Osteoblast (primary cell): ENCODE data around the gene MRPS15. TPM values are rescaled to one million over a fixed set of nuclear protein-coding genes. Genes with fewer than 3 reads are reported as not detected.
A peak's percentile ranks its signal among the peaks of the same experiment; 100 is the strongest.

Experiments
- DNase-seq: peaks from one replicate; pipeline ENCODE4 v3.0.0; 2011; ENCODE audit warnings: low spot score, mixed read lengths; ENCODE audit not compliant: insufficient read length; ENCODE audit errors: missing footprints
- H2AFZ ChIP-seq: 2 replicates; pipeline ENCODE4 v1.6.0; 2011; ENCODE audit warnings: mild to moderate bottlenecking, low read length
- H3K27ac ChIP-seq: 2 replicates; pipeline ENCODE4 v1.5.1; 2011; ENCODE audit warnings: mild to moderate bottlenecking, low read depth, low read length, moderate library complexity
- H3K27me3 ChIP-seq: 2 replicates; pipeline ENCODE4 v1.6.0; 2012; ENCODE audit warnings: mild to moderate bottlenecking, control low read depth, inconsistent platforms, low read length, moderate library complexity; ENCODE audit not compliant: insufficient read depth
- H3K36me3 ChIP-seq: 2 replicates; pipeline ENCODE4 v1.5.1; 2011; ENCODE audit warnings: mild to moderate bottlenecking, low read length, control low read depth, moderate library complexity; ENCODE audit not compliant: insufficient read depth
- H3K4me1 ChIP-seq: 2 replicates; pipeline ENCODE4 v1.5.1; 2011; ENCODE audit warnings: mild to moderate bottlenecking, low read length, control low read depth, moderate library complexity; ENCODE audit not compliant: insufficient read depth
- H3K4me2 ChIP-seq: 2 replicates; pipeline ENCODE4 v1.6.0; 2011; ENCODE audit warnings: mild to moderate bottlenecking, low read length; ENCODE audit not compliant: insufficient read depth
- H3K4me3 ChIP-seq: fragments of 200-600 bp; sonication (generic); 3 replicates; pipeline ENCODE4 v1.5.1; 2012; ENCODE audit warnings: mild to moderate bottlenecking, low read length, inconsistent platforms; ENCODE audit not compliant: insufficient read depth
- H3K79me2 ChIP-seq: 2 replicates; pipeline ENCODE4 v1.6.0; 2012; ENCODE audit warnings: mild to moderate bottlenecking, low read length, control low read depth, inconsistent platforms; ENCODE audit not compliant: insufficient read depth
- H3K9me3 ChIP-seq: 2 replicates; pipeline ENCODE4 v1.5.1; 2011; ENCODE audit warnings: low read depth, low read length, control low read depth
- H4K20me1 ChIP-seq: 2 replicates; pipeline ENCODE4 v1.6.0; 2012; ENCODE audit warnings: mild to moderate bottlenecking, low read length, control low read depth; ENCODE audit not compliant: insufficient read depth
- total RNA-seq: library from RNA; depleted of rRNA; stranded (reverse); fragments of >200 nt; gene quantifications from 2 replicates; pipeline ENCODE4 v1.2.3, GENCODE V29; 2012
- TF ChIP-seq, protein P1 (sequence below): IDR thresholded peaks from 2 replicates; pipeline ENCODE4 v1.5.1; 2011; ENCODE audit warnings: mild to moderate bottlenecking, low read depth, low read length, moderate library complexity; ENCODE audit errors: extremely low read depth

The MRPS15 gene
- total RNA-seq, 1 donor: 77.1 TPM

- H3K4me2 ChIP-seq: no peak overlapping the region
- H3K79me2 ChIP-seq: no peaks in the 10 kb centered on the region
- no peaks in the 10 kb centered on the region for H3K36me3 ChIP-seq
- H3K4me3 ChIP-seq: no peak overlapping the region
- H4K20me1 ChIP-seq: no peaks in the 10 kb centered on the region
- H2AFZ ChIP-seq: no peak overlapping the region
- H3K27me3 ChIP-seq: peaks cover 28% of the 10 kb centered on the region
- TF ChIP-seq, protein P1, sequence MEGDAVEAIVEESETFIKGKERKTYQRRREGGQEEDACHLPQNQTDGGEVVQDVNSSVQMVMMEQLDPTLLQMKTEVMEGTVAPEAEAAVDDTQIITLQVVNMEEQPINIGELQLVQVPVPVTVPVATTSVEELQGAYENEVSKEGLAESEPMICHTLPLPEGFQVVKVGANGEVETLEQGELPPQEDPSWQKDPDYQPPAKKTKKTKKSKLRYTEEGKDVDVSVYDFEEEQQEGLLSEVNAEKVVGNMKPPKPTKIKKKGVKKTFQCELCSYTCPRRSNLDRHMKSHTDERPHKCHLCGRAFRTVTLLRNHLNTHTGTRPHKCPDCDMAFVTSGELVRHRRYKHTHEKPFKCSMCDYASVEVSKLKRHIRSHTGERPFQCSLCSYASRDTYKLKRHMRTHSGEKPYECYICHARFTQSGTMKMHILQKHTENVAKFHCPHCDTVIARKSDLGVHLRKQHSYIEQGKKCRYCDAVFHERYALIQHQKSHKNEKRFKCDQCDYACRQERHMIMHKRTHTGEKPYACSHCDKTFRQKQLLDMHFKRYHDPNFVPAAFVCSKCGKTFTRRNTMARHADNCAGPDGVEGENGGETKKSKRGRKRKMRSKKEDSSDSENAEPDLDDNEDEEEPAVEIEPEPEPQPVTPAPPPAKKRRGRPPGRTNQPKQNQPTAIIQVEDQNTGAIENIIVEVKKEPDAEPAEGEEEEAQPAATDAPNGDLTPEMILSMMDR: no peak
- H3K4me1 ChIP-seq: no peaks in the 10 kb centered on the region
- DNase-seq: no peak
- no peak overlapping the region for H3K27ac ChIP-seq
- no peaks in the 10 kb centered on the region for H3K9me3 ChIP-seq
Observed at GRCh38 chr1:36484099-36484498, 19.9 kb upstream of the MRPS15 start.

- Histone ChIP-seq H3K4me2 (peak within 1 kb of the TSS; percentile 18), H4K20me1 (no peaks in the 10 kb centered on the region), H3K36me3 (no peaks in the 10 kb centered on the region), H3K27me3 (peaks cover 23% of the 10 kb centered on the region), H3K4me1 (no peaks in the 10 kb centered on the region), H2AFZ (no peak within 1 kb of the TSS), H3K4me3 (no peak within 1 kb of the TSS), H3K9me3 (no peaks in the 10 kb centered on the region), H3K79me2 (no peaks in the 10 kb centered on the region), H3K27ac (no peak within 1 kb of the TSS)
- TF ChIP-seq, protein P1: no peak
- DNase-seq: peak; percentile 50
Observed at GRCh38 chr1:36482724-36483388, 18.7 kb upstream of the MRPS15 start, which contains the start of gene CSF3R. Gene CSF3R, minus strand, starts transcription at chr1:36482913. Its CDS starts 3,417 bp downstream, at chr1:36479496.

DNA sequence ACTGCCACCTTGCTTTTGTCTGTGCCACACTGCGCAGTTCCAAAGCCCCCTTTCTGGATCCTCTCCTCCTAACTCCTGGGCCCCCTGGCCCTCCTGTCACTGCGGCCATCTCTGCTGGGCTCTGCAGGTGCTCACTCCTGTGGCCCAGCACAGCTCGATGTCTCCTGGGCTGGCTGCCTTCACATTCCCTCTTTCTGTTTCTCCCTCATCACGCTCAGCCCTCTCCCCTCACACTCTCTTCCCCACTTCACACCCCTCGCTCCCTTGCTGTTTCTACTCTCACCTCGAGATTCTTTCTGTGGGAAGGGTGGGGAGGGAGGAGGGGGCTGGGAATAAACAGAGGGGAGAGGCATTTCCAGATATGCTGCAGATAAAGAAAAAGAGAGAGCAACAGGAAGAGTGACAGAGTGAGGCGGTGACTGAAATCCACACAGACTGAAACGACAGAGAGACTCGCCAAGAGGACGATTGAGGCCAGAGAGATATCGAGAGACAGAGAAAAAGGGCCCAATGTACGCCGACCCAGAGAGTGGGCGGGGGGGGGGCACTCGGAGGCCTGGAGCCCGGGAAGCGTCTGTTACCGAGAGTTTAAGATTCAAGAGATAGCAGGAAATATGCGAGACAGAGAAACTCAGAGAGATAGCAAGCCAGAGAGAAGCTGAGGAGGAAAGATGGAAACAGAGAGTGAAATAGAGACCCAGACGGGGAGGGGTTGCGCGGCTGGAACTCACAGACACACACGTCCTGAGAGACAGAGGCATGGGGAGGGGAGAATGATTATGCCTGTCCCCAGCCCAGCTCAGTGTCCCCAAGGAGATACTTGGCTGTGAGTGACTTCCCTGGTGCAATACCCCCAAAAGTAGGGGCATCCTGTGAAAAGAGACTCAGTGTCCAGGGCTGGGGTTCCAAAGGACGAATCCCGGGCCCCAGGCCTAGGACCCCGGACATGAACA is 17.9 kb upstream of the MRPS15 start:
- peaks cover 21% of the 10 kb centered on the region for H3K27me3 ChIP-seq
- no peaks in the 10 kb centered on the region for H3K9me3 ChIP-seq
- TF ChIP-seq, protein P1: no peak
- no peak overlapping the region for H2AFZ ChIP-seq
- peak; percentile 62 for DNase-seq
- H3K4me1 ChIP-seq: no peaks in the 10 kb centered on the region
- H3K27ac ChIP-seq: no peak overlapping the region
- H3K36me3 ChIP-seq: no peaks in the 10 kb centered on the region
- peak overlapping the region; percentile 18 for H3K4me2 ChIP-seq
- no peak overlapping the region for H3K4me3 ChIP-seq
- H3K79me2 ChIP-seq: no peaks in the 10 kb centered on the region
- no peaks in the 10 kb centered on the region for H4K20me1 ChIP-seq

DNA sequence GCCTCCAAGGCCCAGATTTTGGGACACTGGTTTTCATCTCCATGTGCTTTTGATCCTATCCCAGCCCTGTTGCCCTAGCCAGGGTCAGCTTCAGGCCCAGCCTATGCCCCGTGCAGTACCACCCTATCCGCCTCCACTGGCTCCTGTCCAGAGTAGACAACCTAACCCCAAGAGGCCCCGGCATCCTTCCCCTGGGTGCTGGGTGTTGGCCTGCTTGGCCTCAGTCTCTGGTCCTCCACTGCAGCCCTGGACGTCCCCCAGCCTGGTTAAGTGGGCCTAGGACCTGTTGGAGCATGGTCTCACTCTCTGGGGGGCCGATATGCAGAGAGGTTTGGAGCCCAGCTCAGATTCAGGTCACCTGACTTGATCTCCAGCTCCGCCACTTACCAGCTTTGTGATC is 16.9 kb upstream of the MRPS15 start:
- H2AFZ ChIP-seq: no peak overlapping the region
- H3K4me3 ChIP-seq: no peak overlapping the region
- H3K4me1 ChIP-seq: no peaks in the 10 kb centered on the region
- no peak overlapping the region for H3K27ac ChIP-seq
- no peaks in the 10 kb centered on the region for H4K20me1 ChIP-seq
- no peaks in the 10 kb centered on the region for H3K36me3 ChIP-seq
- peaks cover 21% of the 10 kb centered on the region for H3K27me3 ChIP-seq
- H3K9me3 ChIP-seq: no peaks in the 10 kb centered on the region
- no peak overlapping the region for H3K4me2 ChIP-seq
- no peak for DNase-seq
- TF ChIP-seq, protein P1: no peak
- H3K79me2 ChIP-seq: no peaks in the 10 kb centered on the region
